ENCODE data around the gene PTPRD.

PTPRD gene

DNA sequence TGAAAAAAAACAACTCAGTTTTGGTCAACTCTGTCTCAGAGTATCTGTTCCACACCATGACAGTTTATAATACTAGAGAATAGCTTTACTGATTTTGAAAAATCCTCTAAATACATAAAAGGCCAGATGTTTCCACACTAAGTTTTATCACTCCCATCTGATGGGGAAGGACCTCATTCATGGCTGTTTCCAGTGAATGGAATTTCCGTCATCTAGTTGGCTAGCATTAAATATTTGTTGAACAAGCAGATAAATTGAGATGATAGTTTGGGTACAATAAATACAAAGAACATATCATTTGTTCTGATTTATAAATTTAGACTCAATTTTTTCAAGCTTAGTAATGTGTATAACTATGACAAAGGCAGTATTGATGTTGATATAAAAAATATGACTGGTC lies 408.5 kb downstream of the PTPRD start:
- H3K4me3 ChIP-seq (ENCODE audit: low read depth, low read length), result no peak overlapping the region
- DNase-seq (ENCODE audit: low read depth), result no peak
- TF ChIP-seq, protein P1, sequence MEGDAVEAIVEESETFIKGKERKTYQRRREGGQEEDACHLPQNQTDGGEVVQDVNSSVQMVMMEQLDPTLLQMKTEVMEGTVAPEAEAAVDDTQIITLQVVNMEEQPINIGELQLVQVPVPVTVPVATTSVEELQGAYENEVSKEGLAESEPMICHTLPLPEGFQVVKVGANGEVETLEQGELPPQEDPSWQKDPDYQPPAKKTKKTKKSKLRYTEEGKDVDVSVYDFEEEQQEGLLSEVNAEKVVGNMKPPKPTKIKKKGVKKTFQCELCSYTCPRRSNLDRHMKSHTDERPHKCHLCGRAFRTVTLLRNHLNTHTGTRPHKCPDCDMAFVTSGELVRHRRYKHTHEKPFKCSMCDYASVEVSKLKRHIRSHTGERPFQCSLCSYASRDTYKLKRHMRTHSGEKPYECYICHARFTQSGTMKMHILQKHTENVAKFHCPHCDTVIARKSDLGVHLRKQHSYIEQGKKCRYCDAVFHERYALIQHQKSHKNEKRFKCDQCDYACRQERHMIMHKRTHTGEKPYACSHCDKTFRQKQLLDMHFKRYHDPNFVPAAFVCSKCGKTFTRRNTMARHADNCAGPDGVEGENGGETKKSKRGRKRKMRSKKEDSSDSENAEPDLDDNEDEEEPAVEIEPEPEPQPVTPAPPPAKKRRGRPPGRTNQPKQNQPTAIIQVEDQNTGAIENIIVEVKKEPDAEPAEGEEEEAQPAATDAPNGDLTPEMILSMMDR (IDR thresholded peaks at IDR 0.05; ENCODE audit: insufficient read depth, low read depth, low read length, missing control alignments), result no peak

DNA sequence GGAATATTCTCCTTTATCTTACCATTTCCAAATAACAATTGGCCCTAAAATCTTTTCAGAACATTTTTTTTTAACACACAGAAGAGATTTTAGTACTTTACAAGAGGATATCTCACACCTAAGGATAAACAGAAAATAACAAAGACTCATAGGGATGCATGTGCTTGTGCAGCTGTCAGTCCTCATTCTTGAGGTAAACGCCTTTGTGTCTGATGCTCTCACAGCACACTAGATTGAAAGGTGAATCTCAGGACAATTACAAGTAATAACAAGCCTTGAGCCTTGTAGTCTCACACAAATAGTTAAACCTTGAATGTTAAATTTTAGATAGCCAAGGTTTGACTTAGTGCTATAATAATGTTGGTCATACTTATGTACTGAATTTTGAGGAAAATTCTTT lies 439.2 kb downstream of the PTPRD start:
- TF ChIP-seq, protein P1 (IDR thresholded peaks at IDR 0.05; ENCODE audit: insufficient read depth, low read depth, low read length, missing control alignments), result no peak
- H3K4me3 ChIP-seq (ENCODE audit: low read depth, low read length), result no peak overlapping the region
- DNase-seq (ENCODE audit: low read depth), result no peak

DNA sequence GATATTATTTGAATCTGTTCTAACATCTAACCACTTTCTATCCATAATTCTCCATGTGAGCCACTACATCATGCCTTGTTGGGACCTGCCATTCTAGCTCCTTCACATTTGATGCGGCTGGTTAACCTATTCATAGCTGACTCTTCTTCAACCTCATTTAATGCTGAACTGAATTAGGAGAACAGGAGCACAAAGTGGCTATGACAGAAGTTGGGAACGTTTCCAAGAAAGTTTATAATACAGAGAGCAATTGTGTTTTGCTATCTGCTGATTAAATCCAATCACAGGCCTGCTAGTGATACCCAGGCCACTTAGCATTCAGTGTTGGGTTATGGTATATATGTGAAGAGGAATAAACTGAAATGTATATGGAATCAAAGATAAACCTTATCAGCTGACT lies 440.3 kb downstream of the PTPRD start:
- no peak overlapping the region for H3K4me3 ChIP-seq (ENCODE audit: low read depth, low read length)
- TF ChIP-seq, protein P1 (IDR thresholded peaks at IDR 0.05; ENCODE audit: insufficient read depth, low read depth, low read length, missing control alignments), result no peak

DNA sequence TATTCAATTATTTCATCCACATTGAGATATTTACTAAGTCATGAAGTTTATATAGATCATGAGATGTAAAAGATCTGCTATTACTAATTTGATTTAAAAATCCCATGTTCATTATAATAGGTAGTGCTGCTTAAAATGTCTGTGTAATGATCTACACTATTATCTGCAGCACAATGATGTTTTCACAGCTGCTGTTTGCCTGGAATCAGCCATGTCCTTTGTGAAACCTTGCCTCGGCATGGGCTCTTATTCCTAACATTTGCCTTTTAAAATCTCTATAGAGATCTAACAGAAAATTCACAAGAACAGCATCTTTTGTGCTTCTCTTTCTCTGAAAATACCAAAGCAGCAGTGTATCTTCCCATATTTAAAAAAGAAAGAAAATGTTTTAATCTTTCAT lies 444.6 kb downstream of the PTPRD start:
- no peak for DNase-seq (ENCODE audit: low read depth)
- TF ChIP-seq, protein P1 (IDR thresholded peaks at IDR 0.05; ENCODE audit: insufficient read depth, low read depth, low read length, missing control alignments), result no peak
- no peak overlapping the region for H3K4me3 ChIP-seq (ENCODE audit: low read depth, low read length)

More for the DNA sequence above, 440.3 kb downstream of the PTPRD start:
- DNase-seq (ENCODE audit: low read depth), result no peak

DNA sequence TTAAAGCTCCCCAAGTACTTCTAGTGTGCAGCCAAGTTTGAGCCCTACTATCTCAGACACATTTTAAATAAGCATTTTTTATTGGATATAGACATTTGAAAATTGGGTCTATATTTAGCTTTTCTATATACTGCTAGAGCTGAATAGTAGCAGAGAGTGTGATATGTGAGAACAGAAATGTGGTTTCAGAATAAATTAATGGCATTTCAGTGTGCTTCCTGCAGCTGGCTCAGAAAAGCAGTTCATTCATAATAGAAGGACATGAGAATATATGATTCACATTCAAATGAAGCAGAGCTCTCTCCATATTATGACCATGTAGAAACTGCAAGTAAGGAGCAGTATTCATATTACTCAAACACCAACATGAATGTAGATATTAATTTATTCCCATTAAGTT lies 464.0 kb downstream of the PTPRD start:
- TF ChIP-seq, protein P1 (IDR thresholded peaks at IDR 0.05; ENCODE audit: insufficient read depth, low read depth, low read length, missing control alignments), result no peak
- H3K4me3 ChIP-seq (ENCODE audit: low read depth, low read length), result no peak overlapping the region
- DNase-seq (ENCODE audit: low read depth), result no peak

DNA sequence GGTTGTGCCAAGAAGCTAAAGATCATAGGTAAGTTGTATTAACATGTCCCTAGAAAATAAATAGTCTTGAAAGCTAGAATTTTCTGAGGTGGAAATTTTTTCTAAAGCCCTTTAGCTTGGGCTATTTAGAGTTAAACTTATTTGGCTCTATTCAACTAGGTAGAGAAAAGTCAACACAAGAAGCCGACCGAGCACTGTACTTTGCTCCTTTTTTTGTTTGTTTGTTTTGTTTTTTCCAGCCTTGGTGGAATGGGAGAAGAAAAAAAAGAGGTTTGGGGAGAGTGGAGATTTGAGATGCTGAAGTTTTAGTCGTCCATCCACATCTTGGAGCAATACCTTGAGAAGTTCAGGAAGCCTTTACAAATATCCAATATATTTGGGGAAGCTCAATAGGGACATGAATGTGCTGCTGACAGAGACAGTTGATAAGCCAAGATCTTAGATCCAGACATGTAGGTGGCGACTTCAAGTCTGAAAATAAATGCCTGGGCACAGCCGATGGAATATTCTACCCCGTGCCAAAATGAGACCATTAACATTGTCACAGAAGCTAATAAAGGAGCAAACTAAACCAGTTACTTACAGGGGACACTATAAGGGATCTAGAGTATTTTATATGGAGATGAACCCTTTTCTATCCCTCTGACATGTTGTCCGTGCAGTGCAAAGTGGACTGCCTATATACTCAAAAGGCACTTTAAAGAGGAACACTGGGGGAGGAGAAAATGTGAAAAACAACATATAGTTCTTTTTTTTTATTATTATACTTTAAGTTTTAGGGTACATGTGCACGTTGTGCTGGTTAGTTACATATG lies 466.1 kb downstream of the PTPRD start:
- H3K4me3 ChIP-seq (ENCODE audit: low read depth, low read length), result no peak overlapping the region
- TF ChIP-seq, protein P1 (IDR thresholded peaks at IDR 0.05; ENCODE audit: insufficient read depth, low read depth, low read length, missing control alignments), result no peak
- DNase-seq (ENCODE audit: low read depth), result no peak

DNA sequence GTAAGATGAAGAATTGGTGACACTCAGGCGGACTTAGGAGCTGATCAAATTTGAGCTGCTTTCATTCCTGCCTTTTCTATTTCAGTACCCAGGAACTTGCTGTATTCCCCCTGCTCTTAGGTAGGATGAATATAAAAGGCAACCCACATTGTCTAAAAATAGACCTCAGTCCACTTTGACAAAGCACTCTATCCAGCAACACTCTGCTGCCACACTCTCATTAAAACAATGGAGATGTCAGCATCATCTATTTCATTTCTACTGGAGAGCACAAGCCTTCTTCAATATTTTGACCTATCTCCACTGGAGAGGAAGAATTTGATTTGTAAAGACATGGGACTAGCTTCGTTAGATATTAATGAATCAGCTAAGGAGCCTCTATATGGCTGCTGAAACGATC lies 468.4 kb downstream of the PTPRD start:
- H3K4me3 ChIP-seq (ENCODE audit: low read depth, low read length), result no peak overlapping the region
- TF ChIP-seq, protein P1 (IDR thresholded peaks at IDR 0.05; ENCODE audit: insufficient read depth, low read depth, low read length, missing control alignments), result no peak
- no peak for DNase-seq (ENCODE audit: low read depth)
